Neural progenitor cell (in vitro differentiated cells): ENCODE results near the gene GFRA4. TPM values are rescaled to one million over a fixed set of nuclear protein-coding genes. Genes with fewer than 3 reads are reported as not detected.
A peak's percentile ranks its signal among the peaks of the same experiment; 100 is the strongest.

Experiments used
- DNase-seq: peaks from one replicate; pipeline ENCODE4 v3.0.0-alpha.2; 2016; ENCODE audit warnings: low spot score
- H2AFZ ChIP-seq: fragments of 200-600 bp; sonication (generic); replicated peaks from 2 replicates; pipeline ENCODE4 v1.6.1; 2016; ENCODE audit warnings: antibody characterized with exemption
- H3F3A ChIP-seq: fragments of 200-600 bp; sonication (generic); 2 replicates; pipeline ENCODE4 v1.6.1; 2016; ENCODE audit warnings: antibody characterized with exemption, low read depth
- H3K27ac ChIP-seq: fragments of 200-600 bp; sonication (generic); 2 replicates; pipeline ENCODE4 v1.5.1; 2016; ENCODE audit warnings: mild to moderate bottlenecking
- H3K27me3 ChIP-seq: fragments of 200-600 bp; sonication (generic); 2 replicates; pipeline ENCODE4 v1.6.1; 2016; ENCODE audit warnings: mild to moderate bottlenecking, moderate library complexity
- H3K36me3 ChIP-seq: fragments of 200-600 bp; sonication (generic); 2 replicates; pipeline ENCODE4 v1.5.1; 2016
- H3K4me1 ChIP-seq: fragments of 200-600 bp; sonication (generic); 2 replicates; pipeline ENCODE4 v1.6.1; 2016; ENCODE audit warnings: mixed run types
- H3K4me2 ChIP-seq: fragments of 200-600 bp; sonication (generic); 2 replicates; pipeline ENCODE4 v1.6.1; 2016
- H3K4me3 ChIP-seq: fragments of 200-600 bp; sonication (generic); 2 replicates; pipeline ENCODE4 v1.5.1; 2016
- H3K79me2 ChIP-seq: fragments of 200-600 bp; sonication (generic); 2 replicates; pipeline ENCODE4 v1.6.1; 2016; ENCODE audit warnings: low read depth
- H3K9ac ChIP-seq: fragments of 200-600 bp; sonication (generic); 2 replicates; pipeline ENCODE4 v1.6.1; 2016
- H3K9me3 ChIP-seq: fragments of 200-600 bp; sonication (generic); 2 replicates; pipeline ENCODE4 v1.5.1; 2016; ENCODE audit warnings: low read depth
- H4K20me1 ChIP-seq: fragments of 200-600 bp; sonication (generic); 2 replicates; pipeline ENCODE4 v1.6.1; 2016; ENCODE audit warnings: low read depth
- H3K27ac Mint-ChIP-seq: 3 replicates; pipeline ENCODE4 v1.8.0; 2021; ENCODE audit warnings: mixed read lengths
- H3K27me3 Mint-ChIP-seq: 2 replicates; pipeline ENCODE4 v1.8.0; 2022; ENCODE audit warnings: low read depth, mild to moderate bottlenecking, inconsistent platforms, moderate library complexity, mixed read lengths; ENCODE audit not compliant: insufficient read depth
- H3K36me3 Mint-ChIP-seq: 3 replicates; pipeline ENCODE4 v1.8.0; 2021; ENCODE audit warnings: mixed read lengths
- H3K4me1 Mint-ChIP-seq: 3 replicates; pipeline ENCODE4 v1.8.0; 2021; ENCODE audit warnings: mixed read lengths
- H3K4me3 Mint-ChIP-seq: 3 replicates; pipeline ENCODE4 v1.8.0; 2021; ENCODE audit warnings: mild to moderate bottlenecking, moderate library complexity, mixed read lengths
- H3K9me3 Mint-ChIP-seq: 3 replicates; pipeline ENCODE4 v1.8.0; 2020; ENCODE audit warnings: mixed read lengths
- EZH2 ChIP-seq: fragments of 200-600 bp; sonication (generic); IDR thresholded peaks from 2 replicates; pipeline ENCODE4 v1.6.1; 2017; ENCODE audit warnings: antibody characterized with exemption, mild to moderate bottlenecking, moderate library complexity
- EZH2phosphoT487 ChIP-seq: fragments of 200-600 bp; sonication (generic); IDR thresholded peaks from 2 replicates; pipeline ENCODE4 v1.6.1; 2017; ENCODE audit warnings: antibody characterized with exemption
- total RNA-seq: library from RNA; depleted of rRNA; stranded (reverse); fragments of >200 nt; gene quantifications from 2 replicates; pipeline ENCODE4 v1.2.3, GENCODE V29; 2015; ENCODE audit warnings: low replicate concordance
- TF ChIP-seq, protein P1 (sequence below): fragments of 200-600 bp; sonication (generic); IDR thresholded peaks from 2 replicates; pipeline ENCODE4 v1.5.1; 2017; ENCODE audit warnings: antibody characterized with exemption, mild to moderate bottlenecking

Gene GFRA4, protein sequence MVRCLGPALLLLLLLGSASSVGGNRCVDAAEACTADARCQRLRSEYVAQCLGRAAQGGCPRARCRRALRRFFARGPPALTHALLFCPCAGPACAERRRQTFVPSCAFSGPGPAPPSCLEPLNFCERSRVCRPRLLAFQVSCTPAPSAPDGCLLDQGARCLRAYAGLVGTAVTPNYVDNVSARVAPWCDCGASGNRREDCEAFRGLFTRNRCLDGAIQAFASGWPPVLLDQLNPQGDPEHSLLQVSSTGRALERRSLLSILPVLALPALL
- not detected in 2 replicates for total RNA-seq

DNA sequence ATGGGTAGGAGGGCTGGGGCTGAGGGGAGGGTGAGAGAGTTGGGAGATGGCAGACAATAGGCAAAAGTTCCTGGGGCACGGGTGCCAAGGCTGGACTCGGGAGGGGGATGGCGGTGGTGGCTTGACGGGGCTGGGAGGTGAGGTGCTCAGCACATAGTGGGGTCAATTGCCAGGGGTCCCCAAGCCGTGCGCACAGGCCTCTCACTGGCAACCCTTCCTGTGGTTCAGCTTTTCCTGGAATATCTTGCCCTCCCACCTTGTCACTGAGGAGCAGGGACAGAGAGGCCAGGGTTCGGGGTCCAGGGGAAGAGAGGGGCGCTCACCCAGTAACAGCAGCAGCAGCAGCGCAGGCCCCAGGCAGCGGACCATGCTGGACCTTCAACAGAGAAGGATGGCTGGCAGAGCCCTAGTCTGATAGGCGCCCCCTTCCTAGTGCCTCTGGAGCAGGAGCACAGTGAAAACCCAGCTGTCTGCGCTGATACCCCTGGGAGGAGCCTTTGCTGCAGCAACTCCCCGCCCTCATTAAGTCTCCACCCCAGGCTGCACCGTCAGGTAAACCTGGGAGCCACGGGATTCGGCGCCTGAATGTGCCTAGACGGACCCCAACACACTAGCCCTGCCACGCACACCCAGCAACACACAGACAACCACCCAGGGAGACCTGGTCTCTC lies at the start of gene GFRA4:
Gene GFRA4 (minus strand): TSS at position 369 of the 671 bp plus-strand sequence. CDS start 0 bp downstream, at position 369.
- Mint-ChIP-seq H3K27ac (peak within 1 kb of the TSS; percentile 93), H3K4me3 (no peak within 1 kb of the TSS), H3K36me3 (no peaks in the 10 kb centered on the region), H3K4me1 (peaks cover 17% of the 10 kb centered on the region), H3K9me3 (peaks cover 4% of the 10 kb centered on the region), H3K27me3 (peaks cover 15% of the 10 kb centered on the region)
- peak; percentile 51 for DNase-seq
- H3K4me1 ChIP-seq, result peaks cover 5% of the 10 kb centered on the region
- no peak within 1 kb of the TSS for H3K27ac ChIP-seq
- H3K36me3 ChIP-seq, result no peaks in the 10 kb centered on the region
- peak within 1 kb of the TSS; percentile 22 for H3K4me2 ChIP-seq
- no peaks in the 10 kb centered on the region for H3K9me3 ChIP-seq
- no peaks in the 10 kb centered on the region for H3K79me2 ChIP-seq
- peak within 1 kb of the TSS; percentile 34 for H2AFZ ChIP-seq
- no peak within 1 kb of the TSS for H3K9ac ChIP-seq
- peaks cover 11% of the 10 kb centered on the region for H3K27me3 ChIP-seq
- H4K20me1 ChIP-seq, result no peaks in the 10 kb centered on the region
- H3K4me3 ChIP-seq, result no peak within 1 kb of the TSS
- TF ChIP-seq EZH2phosphoT487 (no peak), EZH2 (no peak)
- TF ChIP-seq, protein P1, sequence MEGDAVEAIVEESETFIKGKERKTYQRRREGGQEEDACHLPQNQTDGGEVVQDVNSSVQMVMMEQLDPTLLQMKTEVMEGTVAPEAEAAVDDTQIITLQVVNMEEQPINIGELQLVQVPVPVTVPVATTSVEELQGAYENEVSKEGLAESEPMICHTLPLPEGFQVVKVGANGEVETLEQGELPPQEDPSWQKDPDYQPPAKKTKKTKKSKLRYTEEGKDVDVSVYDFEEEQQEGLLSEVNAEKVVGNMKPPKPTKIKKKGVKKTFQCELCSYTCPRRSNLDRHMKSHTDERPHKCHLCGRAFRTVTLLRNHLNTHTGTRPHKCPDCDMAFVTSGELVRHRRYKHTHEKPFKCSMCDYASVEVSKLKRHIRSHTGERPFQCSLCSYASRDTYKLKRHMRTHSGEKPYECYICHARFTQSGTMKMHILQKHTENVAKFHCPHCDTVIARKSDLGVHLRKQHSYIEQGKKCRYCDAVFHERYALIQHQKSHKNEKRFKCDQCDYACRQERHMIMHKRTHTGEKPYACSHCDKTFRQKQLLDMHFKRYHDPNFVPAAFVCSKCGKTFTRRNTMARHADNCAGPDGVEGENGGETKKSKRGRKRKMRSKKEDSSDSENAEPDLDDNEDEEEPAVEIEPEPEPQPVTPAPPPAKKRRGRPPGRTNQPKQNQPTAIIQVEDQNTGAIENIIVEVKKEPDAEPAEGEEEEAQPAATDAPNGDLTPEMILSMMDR, result no peak
- H3F3A ChIP-seq, result no peaks in the 10 kb centered on the region

DNA sequence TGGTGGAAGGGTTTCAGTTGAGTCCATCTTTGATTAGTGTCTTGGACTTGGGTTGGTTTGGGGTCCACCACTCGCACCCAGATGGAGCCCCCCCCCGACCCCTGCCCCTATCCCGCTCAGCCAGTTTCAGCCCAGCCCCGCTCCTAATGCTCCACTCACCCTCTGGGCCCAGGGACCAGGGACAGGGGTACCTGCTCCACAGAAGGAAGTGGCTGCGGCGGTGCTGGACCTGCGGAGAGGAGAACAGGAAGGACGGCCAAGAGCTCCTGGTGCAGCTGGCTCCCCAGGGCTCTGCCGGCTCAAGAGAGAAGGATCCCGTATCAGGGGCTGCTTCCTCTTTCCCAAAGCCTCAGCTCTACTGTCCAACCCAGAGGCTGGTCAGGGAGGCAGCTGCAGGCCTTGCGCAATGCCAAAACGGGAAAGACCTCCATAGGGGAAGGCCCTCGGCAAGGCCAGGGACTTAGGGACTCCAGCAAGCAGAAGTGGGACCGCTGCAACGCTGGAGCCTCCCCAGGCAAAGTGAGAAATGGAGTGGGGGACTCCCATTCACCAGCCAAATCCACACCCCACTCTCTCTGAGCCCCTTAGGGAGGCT lies 49.2 kb upstream of the GFRA4 start, which contains the start of gene SIGLEC1:
Gene SIGLEC1 (minus strand): TSS at position 322 of the 595 bp plus-strand sequence. CDS start 5,472 bp downstream, outside the sequence.
- Histone ChIP-seq H3K4me1 (no peaks in the 10 kb centered on the region), H3K27me3 (no peaks in the 10 kb centered on the region), H3K9me3 (no peaks in the 10 kb centered on the region), H4K20me1 (no peaks in the 10 kb centered on the region), H3K36me3 (no peaks in the 10 kb centered on the region), H3F3A (no peaks in the 10 kb centered on the region), H3K27ac (no peak within 1 kb of the TSS), H2AFZ (no peak within 1 kb of the TSS), H3K79me2 (no peaks in the 10 kb centered on the region), H3K9ac (no peak within 1 kb of the TSS), H3K4me2 (no peak within 1 kb of the TSS), H3K4me3 (no peak within 1 kb of the TSS)
- H3K4me3 Mint-ChIP-seq, result no peak within 1 kb of the TSS
- no peak for DNase-seq
- TF ChIP-seq EZH2 (no peak), EZH2phosphoT487 (no peak)
- TF ChIP-seq, protein P1, result no peak
- no peaks in the 10 kb centered on the region for H3K36me3 Mint-ChIP-seq
- no peaks in the 10 kb centered on the region for H3K9me3 Mint-ChIP-seq
- H3K27me3 Mint-ChIP-seq, result peaks cover 6% of the 10 kb centered on the region
- H3K27ac Mint-ChIP-seq, result no peak within 1 kb of the TSS
- H3K4me1 Mint-ChIP-seq, result no peaks in the 10 kb centered on the region

DNA sequence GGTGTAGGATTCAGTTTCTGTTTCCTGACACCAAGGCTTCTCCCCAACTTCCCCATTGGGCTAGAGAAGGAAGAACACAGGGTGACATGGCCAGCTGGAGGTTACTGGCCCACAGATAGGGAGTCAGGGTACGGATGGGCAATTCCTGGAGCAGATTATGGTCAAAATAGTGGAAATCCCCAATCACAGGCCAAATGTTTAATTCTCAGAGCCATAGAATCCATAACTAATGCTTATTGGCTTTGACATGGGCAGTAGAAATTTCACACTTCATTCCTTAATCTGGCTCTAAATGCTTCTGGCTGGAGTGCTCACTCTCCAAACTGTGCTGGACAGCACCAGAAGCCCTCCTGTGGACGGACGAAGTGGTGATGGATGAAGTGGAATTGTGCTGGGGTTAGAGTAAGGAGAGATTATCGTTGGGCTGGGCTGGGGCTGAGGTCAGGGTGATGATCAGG lies 48.3 kb upstream of the GFRA4 start:
- peaks cover 4% of the 10 kb centered on the region for H3K27me3 Mint-ChIP-seq
- H3K4me1 Mint-ChIP-seq, result no peaks in the 10 kb centered on the region
- no peak for TF ChIP-seq EZH2phosphoT487

More for the DNA sequence above, 48.3 kb upstream of the GFRA4 start:
- Mint-ChIP-seq H3K4me3 (no peak overlapping the region), H3K9me3 (no peaks in the 10 kb centered on the region), H3K36me3 (no peaks in the 10 kb centered on the region), H3K27ac (no peak overlapping the region)
- no peaks in the 10 kb centered on the region for H3K27me3 ChIP-seq
- no peaks in the 10 kb centered on the region for H3F3A ChIP-seq
- H3K36me3 ChIP-seq, result no peaks in the 10 kb centered on the region
- H2AFZ ChIP-seq, result no peak overlapping the region
- DNase-seq, result no peak
- H3K4me1 ChIP-seq, result no peaks in the 10 kb centered on the region
- H4K20me1 ChIP-seq, result no peaks in the 10 kb centered on the region
- no peaks in the 10 kb centered on the region for H3K9me3 ChIP-seq
- H3K4me2 ChIP-seq, result no peak overlapping the region
- H3K27ac ChIP-seq, result no peak overlapping the region
- no peaks in the 10 kb centered on the region for H3K79me2 ChIP-seq
- H3K9ac ChIP-seq, result no peak overlapping the region
- H3K4me3 ChIP-seq, result no peak overlapping the region
